Suprapubic skin (tissue), 4 donors: ENCODE measurements around the gene SNX19. TPM values are rescaled to one million over a fixed set of nuclear protein-coding genes. Genes with fewer than 3 reads are reported as not detected.

Source experiments
- DNase-seq, 2 donors: peaks; one replicate each; pipeline ENCODE4 v3.0.0-alpha.2; 2019; ENCODE audit warnings: low spot score in 2 of 2
- H3K27ac ChIP-seq: fragments of 200-600 bp; sonication (generic); one replicate; pipeline ENCODE4 v1.5.1; 2019
- H3K27me3 ChIP-seq: fragments of 200-600 bp; sonication (generic); one replicate; pipeline ENCODE4 v1.5.1; 2019
- H3K36me3 ChIP-seq: fragments of 200-600 bp; sonication (generic); one replicate; pipeline ENCODE4 v1.5.1; 2019
- H3K4me1 ChIP-seq: fragments of 200-600 bp; sonication (generic); one replicate; pipeline ENCODE4 v1.5.1; 2019
- H3K4me3 ChIP-seq: fragments of 200-600 bp; sonication (generic); one replicate; pipeline ENCODE4 v1.5.1; 2019; ENCODE audit warnings: mild to moderate bottlenecking
- H3K9me3 ChIP-seq: fragments of 200-600 bp; sonication (generic); one replicate; pipeline ENCODE4 v1.5.1; 2019
- EP300 ChIP-seq: sonication (generic); formaldehyde crosslinking; IDR thresholded peaks from one replicate; pipeline ENCODE4 v1.6.1; 2017; ENCODE audit warnings: antibody characterized with exemption
- POLR2A ChIP-seq, 2 donors: fragments of 450-650 bp; IDR thresholded peaks; one replicate each; pipeline ENCODE4 v1.6.1; 2017; ENCODE audit warnings: antibody characterized with exemption in 2 of 2, mild to moderate bottlenecking in 2 of 2, moderate library complexity in 2 of 2
- POLR2AphosphoS5 ChIP-seq, 3 donors: sonication (generic); formaldehyde crosslinking; IDR thresholded peaks; one replicate each; pipeline ENCODE4 v1.6.1; 2017; ENCODE audit warnings: antibody characterized with exemption in 3 of 3
- WGBS: methylation state at CpG from one replicate; pipeline ENCODE4 v1.1.5; 2018; 5-methylcytosine and 5-hydroxymethylcytosine counted together
- total RNA-seq, 4 donors: library from RNA; depleted of rRNA; stranded (reverse); fragments of >200 nt; gene quantifications; one replicate each; pipeline ENCODE4 v1.1.0, GENCODE V29; 2016
- TF ChIP-seq, protein P1 (sequence below), 2 donors: fragments of 200-600 bp in 1 of 2; fragments of 450-650 bp in 1 of 2; sonication (generic) in 1 of 2; IDR thresholded peaks; one replicate each; pipeline ENCODE4 v1.5.1; 2016 to 2019; ENCODE audit warnings: antibody characterized with exemption in 2 of 2, mild to moderate bottlenecking in 1 of 2, moderate library complexity in 1 of 2

SNX19 gene
- total RNA-seq, 4 donors from 2014 or later = 74.5 to 157 (median 86.0) TPM

DNA sequence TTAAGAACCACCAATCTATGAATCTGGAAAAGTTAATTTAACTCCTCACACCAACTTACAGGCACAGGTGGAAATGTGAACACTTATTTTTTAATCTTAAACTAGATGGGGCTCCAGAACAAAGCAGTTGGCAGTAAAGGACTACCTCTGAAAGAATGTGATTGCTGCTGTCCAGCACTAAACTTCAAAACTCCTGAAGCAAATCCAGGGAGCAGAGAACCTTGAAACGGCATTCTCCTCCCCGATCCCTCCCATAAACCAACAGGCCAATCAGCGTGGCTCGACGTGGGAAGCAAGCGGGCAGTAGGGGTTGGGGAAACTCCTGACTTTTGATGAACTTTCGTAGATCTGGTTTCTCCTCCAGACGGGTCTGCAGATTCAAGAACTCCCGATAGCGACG, 5.0 kb downstream of the SNX19 start:
- Histone ChIP-seq H3K9me3 (no peaks in the 10 kb centered on the region), H3K27me3 (no peaks in the 10 kb centered on the region), H3K27ac (no peak overlapping the region), H3K36me3 (peaks cover 60% of the 10 kb centered on the region), H3K4me1 (peaks cover 31% of the 10 kb centered on the region), H3K4me3 (no peak overlapping the region)
- DNase-seq = no peak
- TF ChIP-seq POLR2A (IDR thresholded peaks at IDR 0.05) (no peak), EP300 (no peak), POLR2AphosphoS5 (IDR thresholded peaks at IDR 0.05) (no peak)
- TF ChIP-seq, protein P1, sequence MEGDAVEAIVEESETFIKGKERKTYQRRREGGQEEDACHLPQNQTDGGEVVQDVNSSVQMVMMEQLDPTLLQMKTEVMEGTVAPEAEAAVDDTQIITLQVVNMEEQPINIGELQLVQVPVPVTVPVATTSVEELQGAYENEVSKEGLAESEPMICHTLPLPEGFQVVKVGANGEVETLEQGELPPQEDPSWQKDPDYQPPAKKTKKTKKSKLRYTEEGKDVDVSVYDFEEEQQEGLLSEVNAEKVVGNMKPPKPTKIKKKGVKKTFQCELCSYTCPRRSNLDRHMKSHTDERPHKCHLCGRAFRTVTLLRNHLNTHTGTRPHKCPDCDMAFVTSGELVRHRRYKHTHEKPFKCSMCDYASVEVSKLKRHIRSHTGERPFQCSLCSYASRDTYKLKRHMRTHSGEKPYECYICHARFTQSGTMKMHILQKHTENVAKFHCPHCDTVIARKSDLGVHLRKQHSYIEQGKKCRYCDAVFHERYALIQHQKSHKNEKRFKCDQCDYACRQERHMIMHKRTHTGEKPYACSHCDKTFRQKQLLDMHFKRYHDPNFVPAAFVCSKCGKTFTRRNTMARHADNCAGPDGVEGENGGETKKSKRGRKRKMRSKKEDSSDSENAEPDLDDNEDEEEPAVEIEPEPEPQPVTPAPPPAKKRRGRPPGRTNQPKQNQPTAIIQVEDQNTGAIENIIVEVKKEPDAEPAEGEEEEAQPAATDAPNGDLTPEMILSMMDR (IDR thresholded peaks at IDR 0.05) = no peak
- 97% methylated on average over 11 of the region's 11 CpGs for WGBS

DNA sequence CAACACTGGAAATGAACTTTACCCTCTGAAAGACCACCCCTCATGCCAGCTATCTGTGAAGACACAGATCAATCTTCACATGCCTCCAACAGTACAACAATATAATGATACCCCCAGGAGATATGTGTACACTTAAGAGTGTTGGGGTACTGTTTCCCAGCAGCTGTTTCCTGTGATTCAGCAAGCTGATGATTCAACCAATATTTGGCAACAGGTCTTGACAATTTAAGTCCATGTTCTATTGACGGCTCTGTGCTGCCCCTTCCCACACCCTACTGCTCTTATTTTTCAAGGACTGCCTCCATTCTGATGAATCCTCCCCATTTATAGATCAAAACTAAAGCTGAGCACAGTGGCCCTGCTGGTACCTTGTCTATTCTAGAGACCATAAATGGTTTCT, 6.6 kb downstream of the SNX19 start:
- no peak for DNase-seq
- H3K27ac ChIP-seq = no peak overlapping the region
- 33% methylated on average over 1 of the region's 1 CpG for WGBS

DNA sequence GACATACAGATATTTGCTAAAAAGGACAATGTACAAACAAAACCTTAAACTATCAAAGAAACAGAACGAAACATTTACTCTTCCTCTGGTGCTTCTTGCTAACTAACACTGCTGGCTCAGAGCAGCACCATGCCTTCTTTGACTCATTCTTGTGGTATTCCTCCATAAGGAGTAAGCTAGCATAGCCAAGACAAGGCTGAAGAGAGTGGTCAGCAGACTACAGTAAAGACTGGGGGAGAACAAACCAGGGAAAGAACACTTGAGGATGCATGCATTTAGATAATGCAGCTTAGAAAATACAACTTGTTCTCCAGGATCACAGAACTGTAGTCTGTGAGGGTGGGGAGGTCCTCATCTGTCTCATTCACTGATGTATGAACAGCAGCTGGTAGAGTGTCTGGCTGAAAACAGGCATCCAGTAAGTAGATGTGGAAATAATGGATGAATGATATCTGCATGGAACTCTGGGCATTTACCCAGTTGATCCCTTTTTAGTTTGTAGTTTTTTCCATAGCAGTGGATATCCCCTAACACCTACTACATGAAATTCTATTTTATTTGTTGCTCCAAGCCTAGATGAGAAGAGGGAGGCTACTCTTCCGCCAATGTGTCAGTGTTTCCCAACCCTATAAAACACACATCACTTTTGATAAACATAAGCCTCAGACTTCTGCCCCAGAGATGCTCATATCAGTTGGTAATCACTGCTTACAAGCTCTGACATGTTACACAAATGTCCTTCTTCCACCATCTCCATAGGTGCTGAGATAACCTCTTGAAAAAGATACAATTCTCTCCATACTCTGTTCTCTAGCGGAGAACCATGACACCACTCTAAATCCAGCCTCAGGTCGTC, 7.3 kb downstream of the SNX19 start:
- no peak for DNase-seq
- H3K9me3 ChIP-seq = no peaks in the 10 kb centered on the region
- H3K27me3 ChIP-seq = no peaks in the 10 kb centered on the region
- no peak overlapping the region for H3K4me3 ChIP-seq
- whole genome bisulfite sequencing = 89% methylated on average over 4 of the region's 4 CpGs
- no peak overlapping the region for H3K27ac ChIP-seq
- TF ChIP-seq EP300 (no peak), POLR2AphosphoS5 (IDR thresholded peaks at IDR 0.05) (no peak), POLR2A (IDR thresholded peaks at IDR 0.05) (no peak)
- TF ChIP-seq, protein P1 (IDR thresholded peaks at IDR 0.05) = no peak
- peaks cover 82% of the 10 kb centered on the region for H3K36me3 ChIP-seq
- peaks cover 15% of the 10 kb centered on the region for H3K4me1 ChIP-seq

More for the DNA sequence above, 6.6 kb downstream of the SNX19 start:
- peaks cover 20% of the 10 kb centered on the region for H3K4me1 ChIP-seq
- TF ChIP-seq, protein P1 (IDR thresholded peaks at IDR 0.05) = no peak
- TF ChIP-seq EP300 (no peak), POLR2A (IDR thresholded peaks at IDR 0.05) (no peak), POLR2AphosphoS5 (IDR thresholded peaks at IDR 0.05) (no peak)
- no peaks in the 10 kb centered on the region for H3K9me3 ChIP-seq
- H3K27me3 ChIP-seq = no peaks in the 10 kb centered on the region
- H3K4me3 ChIP-seq = no peak overlapping the region
- peaks cover 77% of the 10 kb centered on the region for H3K36me3 ChIP-seq

DNA sequence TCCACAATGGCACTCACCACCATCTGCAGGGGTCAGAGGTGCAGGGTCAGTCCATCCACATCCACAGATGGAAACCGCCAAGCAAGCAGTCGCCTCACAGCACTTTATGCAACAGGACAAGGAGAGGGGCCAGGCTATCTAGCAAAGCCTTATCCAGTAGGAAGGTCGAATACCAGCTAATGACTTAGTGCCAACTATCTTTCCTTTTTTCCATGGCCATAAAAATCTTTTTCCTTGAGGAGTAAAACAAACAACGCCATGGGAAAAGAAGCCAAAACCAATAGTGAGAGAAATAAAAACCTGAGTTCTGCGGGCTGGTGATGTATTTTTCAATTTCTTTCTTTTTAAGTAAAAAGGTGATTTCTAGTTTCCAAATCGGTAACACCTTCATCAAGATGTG, 8.2 kb downstream of the SNX19 start:
- DNase-seq = no peak
- Histone ChIP-seq H3K4me3 (no peak overlapping the region), H3K27me3 (no peaks in the 10 kb centered on the region), H3K36me3 (peaks cover 87% of the 10 kb centered on the region), H3K4me1 (peaks cover 11% of the 10 kb centered on the region), H3K27ac (no peak overlapping the region), H3K9me3 (no peaks in the 10 kb centered on the region)
- 89% methylated on average over 5 of the region's 6 CpGs for WGBS
- TF ChIP-seq, protein P1 (IDR thresholded peaks at IDR 0.05) = no peak
- no peak for TF ChIP-seq POLR2A (IDR thresholded peaks at IDR 0.05)
- TF ChIP-seq EP300 = no peak
- no peak for TF ChIP-seq POLR2AphosphoS5 (IDR thresholded peaks at IDR 0.05)

DNA sequence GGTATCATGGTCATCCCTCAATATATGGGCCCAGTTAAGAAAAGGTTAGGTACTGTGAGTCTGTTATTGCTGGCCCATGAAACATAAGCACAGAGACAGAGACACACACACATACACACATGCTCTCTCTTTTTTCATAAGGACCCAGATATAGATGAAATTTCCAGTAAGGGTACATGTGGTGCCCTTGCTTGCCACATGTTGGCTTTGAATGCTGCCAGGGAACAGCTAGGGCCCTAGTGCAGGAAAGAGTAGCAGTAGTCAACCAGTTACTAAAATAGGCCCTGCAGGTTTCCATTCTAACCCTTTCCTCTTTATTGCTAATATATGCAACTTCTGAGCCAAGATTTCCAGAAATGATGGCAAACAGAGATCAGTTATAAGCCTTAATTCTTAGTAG, 9.1 kb downstream of the SNX19 start:
- Histone ChIP-seq H3K36me3 (peaks cover 87% of the 10 kb centered on the region), H3K9me3 (no peaks in the 10 kb centered on the region), H3K27me3 (no peaks in the 10 kb centered on the region), H3K27ac (no peak overlapping the region), H3K4me3 (no peak overlapping the region), H3K4me1 (peaks cover 7% of the 10 kb centered on the region)
- no peak for DNase-seq
- TF ChIP-seq EP300 = no peak
- TF ChIP-seq POLR2AphosphoS5 (IDR thresholded peaks at IDR 0.05) = no peak
- TF ChIP-seq POLR2A (IDR thresholded peaks at IDR 0.05) = no peak
- TF ChIP-seq, protein P1 (IDR thresholded peaks at IDR 0.05) = no peak
